T1000 (cell line): ENCODE results near the gene RBM12.
"Not testable (repeated sequence)": the region's sequence is repeated elsewhere in the genome, so short reads cannot be mapped to it uniquely, and the experiment has no call there.

Source experiments
- DNase-seq: peaks from one replicate; lab custom pipeline; 2025; ENCODE audit warnings: mixed read lengths; lab: John Stamatoyannopoulos, UW

RBM12 gene

GRCh38 chr20:35664466-35665206, at the start of gene RBM12, which contains the start of gene CPNE1:
RBM12 (minus strand) TSS chr20:35664900; CDS start chr20:35655322, 9,578 bp downstream.
CPNE1 (minus strand) TSS chr20:35664900; CDS start chr20:35632923, 31,977 bp downstream.
- peak; percentile 87 for DNase-seq

GRCh38 chr20:35714127-35714526, 49.4 kb upstream of the RBM12 start:
- DNase-seq, result no peak

- DNase-seq, result not testable (repeated sequence)
These were observed 48.4 kb upstream of the RBM12 start for GRCh38 chr20:35713120-35713519.

GRCh38 chr20:35711588-35712209, 47.0 kb upstream of the RBM12 start:
- no peak for DNase-seq

GRCh38 chr20:35710884-35711587, 46.3 kb upstream of the RBM12 start:
- no peak for DNase-seq

GRCh38 chr20:35710039-35710438, 45.3 kb upstream of the RBM12 start:
- DNase-seq, result no peak

- no peak for DNase-seq
These were observed 44.6 kb upstream of the RBM12 start for GRCh38 chr20:35709259-35709658.

- DNase-seq, result no peak
These were observed 43.8 kb upstream of the RBM12 start for GRCh38 chr20:35708502-35708901.

- not testable (repeated sequence) for DNase-seq
These were observed 42.2 kb upstream of the RBM12 start for GRCh38 chr20:35706591-35707529.

GRCh38 chr20:35705894-35706293, 41.2 kb upstream of the RBM12 start:
- not testable (repeated sequence) for DNase-seq

GRCh38 chr20:35704514-35705261, 40.0 kb upstream of the RBM12 start:
- no peak for DNase-seq

GRCh38 chr20:35702824-35703695, 38.4 kb upstream of the RBM12 start:
- DNase-seq, result no peak

GRCh38 chr20:35702051-35702823, 37.5 kb upstream of the RBM12 start:
- no peak for DNase-seq

GRCh38 chr20:35700625-35701148, 36.0 kb upstream of the RBM12 start:
- no peak for DNase-seq

- no peak for DNase-seq
These were observed 35.4 kb upstream of the RBM12 start for GRCh38 chr20:35699957-35700624.

GRCh38 chr20:35699127-35699956, 34.6 kb upstream of the RBM12 start, which contains the start of the genes NFS1 and ROMO1:
NFS1 (minus strand) TSS chr20:35699352; CDS start chr20:35699288, 64 bp downstream.
ROMO1 (plus strand) TSS chr20:35699405; CDS start chr20:35699633, 228 bp downstream.
- peak; percentile 73 for DNase-seq
